ENCODE measurements around the gene HLA-DRB5. TPM values are rescaled to one million over a fixed set of nuclear protein-coding genes. Genes with fewer than 3 reads are reported as not detected.

Gene HLA-DRB5
- total and polyA plus RNA-seq, 2 donors (not counting 1 experiment from before 2014, with no cell fraction given), result 23.8 to 174 TPM

GRCh38 chr6:32492351-32492750 is 37.7 kb downstream of the HLA-DRB5 start:
- ATAC-seq (ENCODE audit: low read depth), result no peak
- CTCF ChIA-PET, result no interaction called here

GRCh38 chr6:32491700-32492099 is 38.4 kb downstream of the HLA-DRB5 start:
- H2AFZ ChIP-seq (ENCODE audit: insufficient read depth, low read depth, low read length, poor library complexity, severe bottlenecking), result no peak overlapping the region
- no peaks in the 10 kb centered on the region for H3K36me3 ChIP-seq (replicated peaks in 1 of 2; ENCODE audit: control extremely low read depth in 1 of 2, control insufficient read depth in 1 of 2, extremely low read depth in 1 of 2, insufficient read depth in 2 of 2, low read length in 1 of 2)
- CTCF ChIA-PET, result no interaction called here
- H3K9me3 ChIP-seq (ENCODE audit: control extremely low read depth in 1 of 3, control insufficient read depth in 2 of 3, insufficient read depth in 1 of 3, low read length in 2 of 3), result no peaks in the 10 kb centered on the region
- H3K4me3 ChIP-seq (ENCODE audit: control extremely low read depth in 1 of 5, extremely low read depth in 1 of 5, insufficient read depth in 1 of 5, low read depth in 2 of 5, low read length in 4 of 5), result no peak overlapping the region
- ATAC-seq (ENCODE audit: low read depth), result no peak
- POLR2A ChIA-PET, result no interaction called here
- no peak overlapping the region for H3K9ac ChIP-seq (ENCODE audit: low read length)
- H3K27me3 Mint-ChIP-seq, result no peaks in the 10 kb centered on the region
- no peaks in the 10 kb centered on the region for H3K27me3 ChIP-seq (replicated peaks in 1 of 4; ENCODE audit: control extremely low read depth in 1 of 4, control insufficient read depth in 3 of 4, insufficient read depth in 4 of 4, low read length in 3 of 4)
- no peak overlapping the region for H3K4me3 Mint-ChIP-seq
- H3K4me2 ChIP-seq (replicated peaks; ENCODE audit: low read depth, low read length, poor library complexity, severe bottlenecking), result no peak overlapping the region
- intact Hi-C loops (cut with micrococcal nuclease), result no loop called here
- H3K4me1 ChIP-seq (ENCODE audit: control insufficient read depth in 2 of 2, insufficient read depth in 2 of 2, low read length in 2 of 2), result no peaks in the 10 kb centered on the region
- no peak for DNase-seq
- no peaks in the 10 kb centered on the region for H3K79me2 ChIP-seq (ENCODE audit: control insufficient read depth, insufficient read depth, low read length)
- H3K27ac ChIP-seq (ENCODE audit: low read length in 2 of 2), result no peak overlapping the region
- no peaks in the 10 kb centered on the region for H4K20me1 ChIP-seq (ENCODE audit: control insufficient read depth, insufficient read depth, low read length, poor library complexity, severe bottlenecking)
- TF ChIP-seq EZH2 (IDR thresholded peaks at IDR 0.05; ENCODE audit: borderline replicate concordance, insufficient read depth, low read depth, low read length, poor library complexity, severe bottlenecking), result no peak
- TF ChIP-seq CTCF (IDR thresholded peaks at IDR 0.05), result no peak
- no peaks in the 10 kb centered on the region for H3K9me3 Mint-ChIP-seq (ENCODE audit: insufficient read depth)
- no CpG with 5 or more reads among the region's 1 CpG for WGBS (ENCODE audit: insufficient coverage)
- H3K27ac Mint-ChIP-seq, result no peak overlapping the region
- H3K4me1 Mint-ChIP-seq, result no peaks in the 10 kb centered on the region

More at GRCh38 chr6:32492351-32492750, 37.7 kb downstream of the HLA-DRB5 start:
- no peaks in the 10 kb centered on the region for H3K27me3 ChIP-seq (replicated peaks in 1 of 4; ENCODE audit: control extremely low read depth in 1 of 4, control insufficient read depth in 3 of 4, insufficient read depth in 4 of 4, low read length in 3 of 4)
- H3K9me3 ChIP-seq (ENCODE audit: control extremely low read depth in 1 of 3, control insufficient read depth in 2 of 3, insufficient read depth in 1 of 3, low read length in 2 of 3), result no peaks in the 10 kb centered on the region
- no peak for DNase-seq
- Mint-ChIP-seq H3K27me3 (no peaks in the 10 kb centered on the region), H3K27ac (no peak overlapping the region), H3K9me3 (ENCODE audit: insufficient read depth) (no peaks in the 10 kb centered on the region), H3K4me1 (no peaks in the 10 kb centered on the region), H3K4me3 (no peak overlapping the region)
- no peak overlapping the region for H3K4me2 ChIP-seq (replicated peaks; ENCODE audit: low read depth, low read length, poor library complexity, severe bottlenecking)
- POLR2A ChIA-PET, result interaction anchor here (1.4 kb wide), 1 partner anchor 9 kb away, joined by 4 read pairs; no protein-coding TSS in a partner anchor
- no peak for TF ChIP-seq CTCF (IDR thresholded peaks at IDR 0.05)
- TF ChIP-seq EZH2 (IDR thresholded peaks at IDR 0.05; ENCODE audit: borderline replicate concordance, insufficient read depth, low read depth, low read length, poor library complexity, severe bottlenecking), result no peak
- H3K79me2 ChIP-seq (ENCODE audit: control insufficient read depth, insufficient read depth, low read length), result no peaks in the 10 kb centered on the region
- no peak overlapping the region for H3K4me3 ChIP-seq (ENCODE audit: control extremely low read depth in 1 of 5, extremely low read depth in 1 of 5, insufficient read depth in 1 of 5, low read depth in 2 of 5, low read length in 4 of 5)
- H3K27ac ChIP-seq (ENCODE audit: low read length in 2 of 2), result no peak overlapping the region
- intact Hi-C loops (cut with micrococcal nuclease), result no loop called here
- H3K9ac ChIP-seq (ENCODE audit: low read length), result no peak overlapping the region
- H2AFZ ChIP-seq (ENCODE audit: insufficient read depth, low read depth, low read length, poor library complexity, severe bottlenecking), result no peak overlapping the region
- H4K20me1 ChIP-seq (ENCODE audit: control insufficient read depth, insufficient read depth, low read length, poor library complexity, severe bottlenecking), result no peaks in the 10 kb centered on the region
- H3K4me1 ChIP-seq (ENCODE audit: control insufficient read depth in 2 of 2, insufficient read depth in 2 of 2, low read length in 2 of 2), result no peaks in the 10 kb centered on the region
- H3K36me3 ChIP-seq (replicated peaks in 1 of 2; ENCODE audit: control extremely low read depth in 1 of 2, control insufficient read depth in 1 of 2, extremely low read depth in 1 of 2, insufficient read depth in 2 of 2, low read length in 1 of 2), result no peaks in the 10 kb centered on the region

All from B cell (primary cell).